ENCODE results near the gene PTPRC.

PTPRC gene

GRCh38 chr1:198741744-198742143 is 102.9 kb downstream of the PTPRC start:
- TF ChIP-seq TCF12 (IDR thresholded peaks at IDR 0.05; ENCODE audit: low read depth) (no peak), EGR1 (IDR thresholded peaks at IDR 0.05) (no peak), NFIC (IDR thresholded peaks at IDR 0.05) (no peak), EP300 (IDR thresholded peaks at IDR 0.05; ENCODE audit: borderline replicate concordance) (no peak), FOXM1 (IDR thresholded peaks at IDR 0.05; ENCODE audit: borderline replicate concordance, low read depth) (no peak), ZBTB7A (IDR thresholded peaks at IDR 0.05; ENCODE audit: low read depth) (no peak), TEAD4 (IDR thresholded peaks at IDR 0.05) (no peak), RAD21 (IDR thresholded peaks at IDR 0.05; ENCODE audit: low read depth) (no peak), CEBPB (IDR thresholded peaks at IDR 0.05) (no peak), MAX (IDR thresholded peaks at IDR 0.05) (no peak), CREB1 (IDR thresholded peaks at IDR 0.05; ENCODE audit: low read depth) (no peak), TAF1 (IDR thresholded peaks at IDR 0.05; ENCODE audit: low read depth) (no peak), USF1 (IDR thresholded peaks at IDR 0.05) (no peak), YY1 (IDR thresholded peaks at IDR 0.05; ENCODE audit: low read depth) (no peak)
- TF ChIP-seq, protein P1, sequence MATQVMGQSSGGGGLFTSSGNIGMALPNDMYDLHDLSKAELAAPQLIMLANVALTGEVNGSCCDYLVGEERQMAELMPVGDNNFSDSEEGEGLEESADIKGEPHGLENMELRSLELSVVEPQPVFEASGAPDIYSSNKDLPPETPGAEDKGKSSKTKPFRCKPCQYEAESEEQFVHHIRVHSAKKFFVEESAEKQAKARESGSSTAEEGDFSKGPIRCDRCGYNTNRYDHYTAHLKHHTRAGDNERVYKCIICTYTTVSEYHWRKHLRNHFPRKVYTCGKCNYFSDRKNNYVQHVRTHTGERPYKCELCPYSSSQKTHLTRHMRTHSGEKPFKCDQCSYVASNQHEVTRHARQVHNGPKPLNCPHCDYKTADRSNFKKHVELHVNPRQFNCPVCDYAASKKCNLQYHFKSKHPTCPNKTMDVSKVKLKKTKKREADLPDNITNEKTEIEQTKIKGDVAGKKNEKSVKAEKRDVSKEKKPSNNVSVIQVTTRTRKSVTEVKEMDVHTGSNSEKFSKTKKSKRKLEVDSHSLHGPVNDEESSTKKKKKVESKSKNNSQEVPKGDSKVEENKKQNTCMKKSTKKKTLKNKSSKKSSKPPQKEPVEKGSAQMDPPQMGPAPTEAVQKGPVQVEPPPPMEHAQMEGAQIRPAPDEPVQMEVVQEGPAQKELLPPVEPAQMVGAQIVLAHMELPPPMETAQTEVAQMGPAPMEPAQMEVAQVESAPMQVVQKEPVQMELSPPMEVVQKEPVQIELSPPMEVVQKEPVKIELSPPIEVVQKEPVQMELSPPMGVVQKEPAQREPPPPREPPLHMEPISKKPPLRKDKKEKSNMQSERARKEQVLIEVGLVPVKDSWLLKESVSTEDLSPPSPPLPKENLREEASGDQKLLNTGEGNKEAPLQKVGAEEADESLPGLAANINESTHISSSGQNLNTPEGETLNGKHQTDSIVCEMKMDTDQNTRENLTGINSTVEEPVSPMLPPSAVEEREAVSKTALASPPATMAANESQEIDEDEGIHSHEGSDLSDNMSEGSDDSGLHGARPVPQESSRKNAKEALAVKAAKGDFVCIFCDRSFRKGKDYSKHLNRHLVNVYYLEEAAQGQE (IDR thresholded peaks at IDR 0.05; ENCODE audit: low read depth) = no peak

DNA sequence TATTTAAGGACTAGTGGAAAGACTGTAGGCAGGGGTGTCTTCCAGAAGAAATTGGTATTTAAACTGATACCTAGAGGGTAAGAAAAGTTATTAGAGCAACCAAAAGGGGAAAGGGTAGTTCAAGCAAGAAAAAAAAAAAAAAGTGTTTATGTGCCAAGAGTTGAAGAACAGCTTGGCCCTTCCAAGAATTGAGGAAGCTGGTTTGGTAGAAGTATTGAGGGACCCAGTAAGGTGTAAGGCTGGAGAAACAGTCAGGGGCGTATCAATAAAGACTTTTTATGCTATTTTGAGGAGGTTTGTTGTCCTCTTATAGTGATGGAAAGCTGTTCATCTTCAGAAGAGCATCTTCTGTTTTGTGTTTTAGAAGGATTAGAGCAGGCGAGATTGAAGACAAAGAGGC is 108.3 kb downstream of the PTPRC start:
- no peak for TF ChIP-seq CEBPB (IDR thresholded peaks at IDR 0.05)
- TF ChIP-seq MAX (IDR thresholded peaks at IDR 0.05) = no peak
- TF ChIP-seq EGR1 (IDR thresholded peaks at IDR 0.05) = no peak
- TF ChIP-seq TAF1 (IDR thresholded peaks at IDR 0.05; ENCODE audit: low read depth) = no peak
- no peak for TF ChIP-seq EP300 (IDR thresholded peaks at IDR 0.05; ENCODE audit: borderline replicate concordance)
- TF ChIP-seq TEAD4 (IDR thresholded peaks at IDR 0.05) = no peak
- TF ChIP-seq TCF12 (IDR thresholded peaks at IDR 0.05; ENCODE audit: low read depth) = no peak
- TF ChIP-seq CREB1 (IDR thresholded peaks at IDR 0.05; ENCODE audit: low read depth) = no peak
- TF ChIP-seq, protein P1 (IDR thresholded peaks at IDR 0.05; ENCODE audit: low read depth) = no peak
- TF ChIP-seq YY1 (IDR thresholded peaks at IDR 0.05; ENCODE audit: low read depth) = no peak
- TF ChIP-seq ZBTB7A (IDR thresholded peaks at IDR 0.05; ENCODE audit: low read depth) = no peak
- TF ChIP-seq FOXM1 (IDR thresholded peaks at IDR 0.05; ENCODE audit: borderline replicate concordance, low read depth) = no peak
- no peak for TF ChIP-seq NFIC (IDR thresholded peaks at IDR 0.05)
- TF ChIP-seq USF1 (IDR thresholded peaks at IDR 0.05) = no peak
- no peak for TF ChIP-seq RAD21 (IDR thresholded peaks at IDR 0.05; ENCODE audit: low read depth)

- TF ChIP-seq FOXM1 (IDR thresholded peaks at IDR 0.05; ENCODE audit: borderline replicate concordance, low read depth) (no peak), CREB1 (IDR thresholded peaks at IDR 0.05; ENCODE audit: low read depth) (no peak), NFIC (IDR thresholded peaks at IDR 0.05) (no peak), TEAD4 (IDR thresholded peaks at IDR 0.05) (no peak), RAD21 (IDR thresholded peaks at IDR 0.05; ENCODE audit: low read depth) (no peak)
These were observed 110.4 kb downstream of the PTPRC start for GRCh38 chr1:198749279-198749678.

- no peak for TF ChIP-seq CREB1 (IDR thresholded peaks at IDR 0.05; ENCODE audit: low read depth)
- no peak for TF ChIP-seq ZBTB7A (IDR thresholded peaks at IDR 0.05; ENCODE audit: low read depth)
- no peak for TF ChIP-seq FOXM1 (IDR thresholded peaks at IDR 0.05; ENCODE audit: borderline replicate concordance, low read depth)
- no peak for TF ChIP-seq CEBPB (IDR thresholded peaks at IDR 0.05)
- TF ChIP-seq, protein P1 (IDR thresholded peaks at IDR 0.05; ENCODE audit: low read depth) = no peak
- TF ChIP-seq RAD21 (IDR thresholded peaks at IDR 0.05; ENCODE audit: low read depth) = no peak
- no peak for TF ChIP-seq EP300 (IDR thresholded peaks at IDR 0.05; ENCODE audit: borderline replicate concordance)
These were observed 111.2 kb downstream of the PTPRC start for GRCh38 chr1:198750081-198750480.

- TF ChIP-seq USF1 (IDR thresholded peaks at IDR 0.05) = no peak
These were observed 112.9 kb downstream of the PTPRC start for GRCh38 chr1:198751741-198752140.

All from Ishikawa (cell line).